ENCODE results near the gene TRAK1.

GRCh38 chr3:42153039-42153438 is 61.9 kb downstream of the TRAK1 start:
- TF ChIP-seq, protein P1, sequence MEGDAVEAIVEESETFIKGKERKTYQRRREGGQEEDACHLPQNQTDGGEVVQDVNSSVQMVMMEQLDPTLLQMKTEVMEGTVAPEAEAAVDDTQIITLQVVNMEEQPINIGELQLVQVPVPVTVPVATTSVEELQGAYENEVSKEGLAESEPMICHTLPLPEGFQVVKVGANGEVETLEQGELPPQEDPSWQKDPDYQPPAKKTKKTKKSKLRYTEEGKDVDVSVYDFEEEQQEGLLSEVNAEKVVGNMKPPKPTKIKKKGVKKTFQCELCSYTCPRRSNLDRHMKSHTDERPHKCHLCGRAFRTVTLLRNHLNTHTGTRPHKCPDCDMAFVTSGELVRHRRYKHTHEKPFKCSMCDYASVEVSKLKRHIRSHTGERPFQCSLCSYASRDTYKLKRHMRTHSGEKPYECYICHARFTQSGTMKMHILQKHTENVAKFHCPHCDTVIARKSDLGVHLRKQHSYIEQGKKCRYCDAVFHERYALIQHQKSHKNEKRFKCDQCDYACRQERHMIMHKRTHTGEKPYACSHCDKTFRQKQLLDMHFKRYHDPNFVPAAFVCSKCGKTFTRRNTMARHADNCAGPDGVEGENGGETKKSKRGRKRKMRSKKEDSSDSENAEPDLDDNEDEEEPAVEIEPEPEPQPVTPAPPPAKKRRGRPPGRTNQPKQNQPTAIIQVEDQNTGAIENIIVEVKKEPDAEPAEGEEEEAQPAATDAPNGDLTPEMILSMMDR (IDR thresholded peaks at IDR 0.05) = no peak
- no peak for TF ChIP-seq POLR2A (IDR thresholded peaks at IDR 0.05)
